Left ventricle myocardium inferior (tissue), 1 donor: ENCODE results near the gene SLC27A5. TPM values are rescaled to one million over a fixed set of nuclear protein-coding genes. Genes with fewer than 3 reads are reported as not detected.

ENCODE experiments used
- DNase-seq: peaks from one replicate; pipeline ENCODE4 v3.0.0-alpha.2; 2020
- H3K27ac ChIP-seq: fragments of 200-600 bp; replicated peaks from 2 replicates; pipeline ENCODE4 v1.8.0; 2021
- H3K27me3 ChIP-seq: fragments of 200-600 bp; 2 replicates; pipeline ENCODE4 v1.8.0; 2021; ENCODE audit warnings: low read depth
- H3K36me3 ChIP-seq: fragments of 200-600 bp; 2 replicates; pipeline ENCODE4 v1.8.0; 2021
- H3K4me1 ChIP-seq: fragments of 200-600 bp; 2 replicates; pipeline ENCODE4 v1.8.0; 2021
- H3K4me3 ChIP-seq: fragments of 200-600 bp; 2 replicates; pipeline ENCODE4 v1.8.0; 2021; ENCODE audit warnings: mild to moderate bottlenecking, moderate library complexity
- H3K9me3 ChIP-seq: fragments of 200-600 bp; replicated peaks from 2 replicates; pipeline ENCODE4 v1.8.0; 2021
- CTCF ChIP-seq: fragments of 200-600 bp; IDR thresholded peaks from 2 replicates; pipeline ENCODE4 v1.8.0; 2021; ENCODE audit warnings: antibody characterized with exemption, mild to moderate bottlenecking, borderline replicate concordance
- intact Hi-C: fragments of 100-400 bp; cut with micrococcal nuclease; formaldehyde crosslinking; loops from one replicate; pipeline ENCODE4 v1.11.0; 2022
- total RNA-seq: library from RNA; stranded (reverse); fragmentation: NEBNext Ultra II Directional; extraction: Animal tissue kit (Norgen Biotek cat#: 25700); gene quantifications from one replicate; pipeline ENCODE4 v1.2.1, GENCODE V29; 2021
- donor health status: DM: no; HTN: yes; CAD: no; lungs with severe emphysema.

The SLC27A5 gene
- total RNA-seq, 1 donor from 2014 or later: 4.1 TPM

GRCh38 chr19:58551577-58552471, 40.0 kb upstream of the SLC27A5 start:
- intact Hi-C loops: no loop called here
- TF ChIP-seq CTCF: no peak
- H3K27me3 ChIP-seq: no peaks in the 10 kb centered on the region
- H3K27ac ChIP-seq: no peak overlapping the region
- peaks cover 83% of the 10 kb centered on the region for H3K36me3 ChIP-seq
- DNase-seq: peak; percentile 9
- no peak overlapping the region for H3K4me3 ChIP-seq
- peaks cover 51% of the 10 kb centered on the region for H3K4me1 ChIP-seq
- H3K9me3 ChIP-seq: no peaks in the 10 kb centered on the region

GRCh38 chr19:58551123-58551497, 39.3 kb upstream of the SLC27A5 start:
- intact Hi-C loops: no loop called here
- Histone ChIP-seq H3K27me3 (no peaks in the 10 kb centered on the region), H3K4me3 (no peak overlapping the region), H3K9me3 (no peaks in the 10 kb centered on the region), H3K36me3 (peaks cover 83% of the 10 kb centered on the region), H3K4me1 (peaks cover 51% of the 10 kb centered on the region), H3K27ac (no peak overlapping the region)
- no peak for TF ChIP-seq CTCF
- DNase-seq: no peak

- Histone ChIP-seq H3K27ac (no peak overlapping the region), H3K9me3 (no peaks in the 10 kb centered on the region), H3K4me3 (no peak overlapping the region), H3K4me1 (peaks cover 51% of the 10 kb centered on the region), H3K27me3 (no peaks in the 10 kb centered on the region), H3K36me3 (peaks cover 83% of the 10 kb centered on the region)
- TF ChIP-seq CTCF: no peak
- intact Hi-C loops: no loop called here
- DNase-seq: no peak
These were observed 38.8 kb upstream of the SLC27A5 start for GRCh38 chr19:58550362-58551122.

- intact Hi-C loops: no loop called here
- no peak for TF ChIP-seq CTCF
- Histone ChIP-seq H3K4me1 (peaks cover 53% of the 10 kb centered on the region), H3K27ac (no peak overlapping the region), H3K27me3 (no peaks in the 10 kb centered on the region), H3K36me3 (peaks cover 83% of the 10 kb centered on the region), H3K4me3 (no peak overlapping the region), H3K9me3 (no peaks in the 10 kb centered on the region)
- no peak for DNase-seq
These were observed 38.0 kb upstream of the SLC27A5 start for GRCh38 chr19:58549664-58550361.

- peaks cover 83% of the 10 kb centered on the region for H3K36me3 ChIP-seq
- H3K4me3 ChIP-seq: no peak overlapping the region
- H3K27ac ChIP-seq: no peak overlapping the region
- H3K9me3 ChIP-seq: no peaks in the 10 kb centered on the region
- no peak for DNase-seq
- H3K27me3 ChIP-seq: no peaks in the 10 kb centered on the region
- no peak for TF ChIP-seq CTCF
- H3K4me1 ChIP-seq: peaks cover 47% of the 10 kb centered on the region
- intact Hi-C loops: no loop called here
These were observed 37.3 kb upstream of the SLC27A5 start for GRCh38 chr19:58548859-58549663.
